Erythroblast (primary cell): ENCODE measurements around the gene BPIFA1.

Experiments used
- GATA1 ChIP-seq: IDR thresholded peaks from 2 replicates; pipeline ENCODE4 v1.6.1; 2011; ENCODE audit warnings: low read depth, mild to moderate bottlenecking, control low read depth, low read length, moderate library complexity
- POLR2A ChIP-seq: IDR thresholded peaks from 2 replicates; pipeline ENCODE4 v1.6.1; 2011; ENCODE audit warnings: mild to moderate bottlenecking, low read length

GRCh38 chr20:33267701-33268100 lies 31.9 kb downstream of the BPIFA1 start:
- TF ChIP-seq POLR2A = no peak
- no peak for TF ChIP-seq GATA1
